HUDEP-2 (cell line): ENCODE measurements around the gene HEBP2.
"Not testable (repeated sequence)": the region's sequence is repeated elsewhere in the genome, so short reads cannot be mapped to it uniquely, and the experiment has no call there.

ENCODE experiments used
- DNase-seq, 76 experiments: peaks; one replicate each; lab custom pipeline; 2025; ENCODE audit not compliant: unreplicated experiment in 76 of 76; lab: John Stamatoyannopoulos, UW

HEBP2 gene

GRCh38 chr6:138421608-138422007 is 17.6 kb downstream of the HEBP2 start:
- DNase-seq: no peak

GRCh38 chr6:138422861-138423260 is 18.8 kb downstream of the HEBP2 start:
- DNase-seq: no peak

- DNase-seq: no peak
These were observed 20.2 kb downstream of the HEBP2 start for GRCh38 chr6:138424004-138424904.

DNA sequence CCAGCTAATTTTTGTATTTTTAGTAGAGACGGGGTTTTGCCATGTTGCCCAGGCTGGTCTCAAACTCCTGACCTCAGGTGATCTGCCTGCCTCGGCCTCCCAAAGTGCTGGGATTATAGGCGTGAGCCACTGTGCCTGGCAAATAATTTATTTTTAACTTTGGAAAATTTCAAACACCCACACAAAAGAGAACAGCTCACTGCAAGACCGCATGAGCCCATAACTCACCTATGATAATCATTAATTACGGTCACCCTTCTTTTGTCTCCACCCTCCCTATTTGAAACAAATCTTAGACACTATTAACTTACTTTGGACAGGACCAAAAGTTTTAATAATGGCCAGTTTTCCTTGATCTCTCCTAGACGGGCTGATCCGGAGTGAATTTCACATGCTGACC is 21.2 kb downstream of the HEBP2 start:
- not testable (repeated sequence) for DNase-seq

DNA sequence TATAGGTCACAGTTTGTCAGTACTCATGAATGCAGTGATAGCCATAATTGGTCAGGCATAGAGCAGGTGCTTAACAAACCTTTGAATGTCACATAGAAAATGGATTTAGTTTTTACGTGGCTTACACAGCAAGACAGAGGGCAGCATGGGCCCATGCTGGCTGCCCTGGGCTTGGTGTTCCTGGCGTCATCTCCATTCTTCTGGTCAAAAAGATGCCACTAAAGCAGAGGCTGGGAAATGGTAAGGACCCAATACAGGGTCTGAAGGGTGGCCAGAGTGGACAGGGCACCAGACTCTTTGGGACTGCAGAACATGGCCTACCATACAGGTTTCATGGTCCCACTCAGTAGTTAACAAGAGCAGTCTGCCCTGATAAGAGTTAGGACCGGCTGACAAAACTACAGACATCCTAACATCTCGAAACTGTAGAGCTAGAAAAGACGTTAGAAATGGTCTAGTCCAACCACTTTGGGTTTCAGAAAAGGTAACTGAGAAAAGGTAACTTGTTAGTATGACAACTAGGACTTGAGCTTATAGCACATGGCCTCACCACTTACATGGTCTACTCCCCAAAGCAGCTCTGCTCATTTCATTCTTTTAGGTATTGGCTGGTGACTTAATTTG is 22.6 kb downstream of the HEBP2 start:
- DNase-seq: no peak

- DNase-seq: no peak
These were observed 23.7 kb downstream of the HEBP2 start for GRCh38 chr6:138427701-138428100.

DNA sequence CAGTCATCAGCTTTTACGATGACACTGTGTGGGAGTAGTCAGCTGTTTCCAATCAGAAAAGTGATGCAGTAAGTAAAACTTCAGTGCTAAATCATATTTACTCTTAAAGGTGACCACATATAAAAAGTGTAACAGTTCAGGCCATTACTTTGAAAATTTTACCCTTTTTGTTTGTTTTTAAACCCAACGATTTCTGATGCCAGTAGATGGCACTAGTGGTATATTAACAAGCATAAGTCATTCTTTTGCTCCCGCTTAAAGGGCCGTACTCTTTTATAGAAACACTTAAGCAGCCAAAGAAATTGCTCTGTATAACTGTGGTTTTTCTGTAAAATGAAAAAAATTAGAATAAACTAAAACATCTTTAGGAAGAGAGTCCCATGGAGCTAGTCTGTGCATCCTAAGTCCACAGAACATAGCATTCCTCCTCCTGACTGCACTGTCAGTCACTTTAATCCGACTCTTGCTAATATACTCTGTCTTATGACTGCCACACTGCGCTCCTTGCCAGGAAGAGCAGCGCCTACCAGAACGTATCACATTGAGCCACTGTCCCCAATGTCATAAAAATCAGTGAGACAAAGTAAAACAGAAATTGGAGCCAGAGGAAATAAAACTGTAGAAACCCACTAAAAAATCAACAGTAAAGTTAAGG is 25.0 kb downstream of the HEBP2 start:
- peak in 10 of 76 experiments; percentile 10 to 30 (median 15) for DNase-seq

DNA sequence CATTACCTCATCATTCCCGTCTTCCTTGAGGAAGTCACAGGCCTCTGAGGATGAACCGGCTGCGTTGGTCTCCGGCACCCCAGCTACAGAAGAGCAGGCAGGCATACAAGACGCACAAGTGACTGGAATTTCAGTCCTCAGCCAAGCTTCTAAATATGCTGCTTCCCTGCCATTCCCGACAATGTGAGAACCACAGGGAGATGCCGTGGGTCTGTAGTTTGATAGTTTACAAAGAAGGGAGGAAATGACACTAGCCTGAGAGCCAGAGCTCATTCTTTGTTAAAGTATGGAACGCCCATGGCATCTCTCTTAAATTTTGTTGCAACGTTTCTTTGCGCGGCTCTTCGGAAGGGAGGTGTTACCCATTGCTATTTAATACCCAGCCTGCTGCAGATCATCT is 25.7 kb downstream of the HEBP2 start:
- no peak for DNase-seq

DNA sequence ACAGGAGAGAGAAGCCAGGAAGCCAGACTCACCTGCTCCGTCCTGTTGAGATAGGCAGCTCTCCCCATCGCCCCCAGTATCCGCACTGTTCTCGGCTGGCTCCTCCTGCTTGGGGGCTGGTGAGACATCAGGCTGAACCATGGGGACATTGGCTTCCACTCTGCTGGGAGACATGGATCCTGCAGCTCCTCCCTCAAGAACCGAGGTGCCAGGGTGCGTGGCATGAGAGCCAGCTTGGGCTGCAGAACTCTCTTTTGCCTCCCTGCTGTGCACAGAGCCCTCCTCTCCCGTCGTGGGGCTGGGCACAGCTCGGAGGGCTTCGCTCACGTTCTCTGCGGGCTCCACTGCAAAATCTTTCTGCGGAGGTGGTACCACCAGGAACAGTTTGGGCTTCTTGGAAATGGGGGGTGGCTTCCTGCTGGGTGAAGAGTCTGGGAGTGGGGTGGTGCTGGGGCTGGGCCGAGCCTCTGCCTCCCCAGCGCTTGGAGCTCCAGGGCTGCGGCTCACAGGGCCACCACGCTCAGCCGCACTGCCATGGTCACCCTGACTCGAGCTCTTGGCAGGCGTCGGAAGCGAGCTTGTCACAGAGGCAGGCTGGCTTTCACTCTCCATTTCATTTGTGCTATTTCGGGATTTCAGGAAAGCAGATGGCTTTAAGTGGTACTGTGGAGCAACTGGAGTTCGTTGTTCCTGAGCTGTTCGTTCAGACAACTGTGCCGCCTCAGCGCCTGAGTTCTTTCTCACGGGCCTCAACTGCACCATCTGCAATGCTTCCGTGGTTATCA is 26.5 kb downstream of the HEBP2 start:
- no peak for DNase-seq

- DNase-seq: no peak
These were observed 27.4 kb downstream of the HEBP2 start for GRCh38 chr6:138431256-138432062.

DNA sequence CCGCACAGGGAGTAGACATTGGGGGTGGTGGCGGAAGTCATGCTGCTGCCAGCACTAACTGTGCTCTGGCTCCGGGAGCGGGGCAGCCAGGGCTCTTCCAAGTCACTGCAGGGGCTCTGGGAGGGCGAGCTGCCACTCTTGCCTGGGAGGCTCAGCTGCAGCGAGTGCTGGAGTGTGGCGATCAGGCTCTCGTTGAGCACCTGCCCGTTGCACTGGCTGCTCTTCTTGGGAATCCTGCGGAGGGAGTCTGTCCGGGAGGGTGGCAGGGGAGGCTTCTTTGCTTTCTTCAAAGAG is 28.0 kb downstream of the HEBP2 start:
- DNase-seq: no peak

DNA sequence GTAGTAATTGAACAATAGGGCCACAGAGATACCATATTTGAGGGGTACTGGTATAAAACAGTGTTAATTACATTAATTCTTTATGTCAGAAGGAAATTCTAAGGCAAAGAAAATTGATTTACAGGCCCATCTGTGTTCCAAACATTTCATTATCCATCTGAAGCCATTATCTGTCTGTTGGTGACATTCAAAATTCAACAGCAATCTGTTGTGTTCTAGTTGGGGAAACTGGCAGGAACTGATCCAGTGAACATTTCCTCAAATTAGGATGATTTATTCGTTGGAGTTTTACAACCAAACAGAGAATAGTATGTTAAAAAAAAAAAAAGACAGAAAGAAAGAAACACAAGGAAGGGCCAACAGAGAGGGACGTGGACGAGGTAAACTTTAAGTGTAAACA is 30.1 kb downstream of the HEBP2 start:
- no peak for DNase-seq

GRCh38 chr6:138434925-138435324 is 30.9 kb downstream of the HEBP2 start:
- DNase-seq: no peak

- no peak for DNase-seq
These were observed 35.5 kb downstream of the HEBP2 start for GRCh38 chr6:138439546-138439945.

GRCh38 chr6:138440296-138440695 is 36.3 kb downstream of the HEBP2 start:
- no peak for DNase-seq

DNA sequence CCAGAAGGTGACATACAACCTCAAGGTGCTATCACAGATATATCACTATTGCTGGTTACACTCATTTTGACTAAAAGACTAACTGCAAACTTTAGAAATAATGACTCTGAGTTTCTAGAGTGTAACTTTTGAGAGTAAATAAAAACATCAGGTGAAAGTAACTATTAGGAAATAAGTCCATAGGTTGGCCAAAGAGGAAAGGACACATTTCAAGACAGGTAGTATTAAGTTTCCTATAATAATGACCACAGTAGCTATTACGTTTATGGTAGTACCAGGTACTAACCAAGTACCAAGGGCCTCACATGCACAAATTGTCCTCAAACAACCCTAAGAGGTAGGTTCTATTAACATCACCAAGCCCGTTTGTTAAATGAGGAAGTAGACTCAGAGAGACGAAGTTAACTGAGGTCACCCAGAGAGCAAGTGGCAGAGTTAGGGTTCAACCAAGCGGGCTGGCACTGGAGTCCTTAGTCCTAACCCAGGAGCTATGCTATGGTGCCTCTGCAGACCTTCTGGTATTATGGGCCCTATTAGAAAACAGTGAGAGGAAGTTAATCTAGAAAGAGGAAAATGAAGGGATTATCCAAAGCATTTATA is 36.8 kb downstream of the HEBP2 start:
- DNase-seq: no peak

DNA sequence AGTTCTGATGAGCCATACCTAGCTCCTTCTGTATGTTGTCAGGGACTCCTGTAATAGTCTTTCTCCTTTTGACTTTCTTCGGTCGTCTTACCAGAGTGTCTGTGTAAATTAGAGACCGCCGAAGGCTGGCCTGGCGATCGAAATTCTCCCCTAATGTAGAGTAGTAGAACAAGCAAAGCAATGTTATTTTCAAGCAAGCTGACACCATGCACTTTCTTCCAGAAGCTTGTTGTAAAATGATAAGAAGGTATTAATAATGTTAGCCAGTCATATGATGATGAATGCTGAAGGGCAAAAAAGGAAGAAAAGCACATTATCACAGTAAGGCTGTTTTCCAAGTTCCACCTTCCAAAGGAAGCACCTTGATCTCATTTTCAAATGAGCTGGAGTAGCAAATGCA is 37.9 kb downstream of the HEBP2 start:
- DNase-seq: no peak

GRCh38 chr6:138442663-138443062 is 38.6 kb downstream of the HEBP2 start:
- no peak for DNase-seq

GRCh38 chr6:138443979-138444378 is 40.0 kb downstream of the HEBP2 start:
- DNase-seq: no peak

- DNase-seq: no peak
These were observed 42.8 kb downstream of the HEBP2 start for GRCh38 chr6:138446821-138447220.
